G401 (cell line): ENCODE results near the gene SCAPER. TPM values are rescaled to one million over a fixed set of nuclear protein-coding genes. Genes with fewer than 3 reads are reported as not detected.
"Not testable (repeated sequence)": the region's sequence is repeated elsewhere in the genome, so short reads cannot be mapped to it uniquely, and the experiment has no call there.

Experiments
- DNase-seq: peaks from one replicate; pipeline ENCODE4 v3.0.0-alpha.2; 2015; ENCODE audit warnings: low spot score
- in situ Hi-C: cut with HindIII; loops from 2 replicates; pipeline ENCODE4 v1.10.0; 2016; ENCODE audit warnings: low sequenced_read_pairs, mixed read lengths
- total RNA-seq: library from RNA; depleted of rRNA; stranded (reverse); fragments of >200 nt; shearing (Covaris generic); gene quantifications from 2 replicates; pipeline ENCODE4 v1.2.3, GENCODE V29; 2014

SCAPER gene
- total RNA-seq, 1 experiment from 2014 or later = 4.6 TPM

GRCh38 chr15:76802411-76802810, 102.7 kb downstream of the SCAPER start:
- in situ Hi-C loops = no loop called here
- DNase-seq = no peak

GRCh38 chr15:76799760-76800159, 105.4 kb downstream of the SCAPER start:
- in situ Hi-C loops = no loop called here

GRCh38 chr15:76795217-76795616, 109.9 kb downstream of the SCAPER start:
- no peak for DNase-seq
- in situ Hi-C loops = no loop called here

More at GRCh38 chr15:76799760-76800159, 105.4 kb downstream of the SCAPER start:
- DNase-seq = no peak

GRCh38 chr15:76793162-76793561, 112.0 kb downstream of the SCAPER start:
- in situ Hi-C loops = no loop called here
- no peak for DNase-seq

- in situ Hi-C loops = no loop called here
Measured at GRCh38 chr15:76791511-76791910, 113.6 kb downstream of the SCAPER start.

GRCh38 chr15:76787273-76787672, 117.9 kb downstream of the SCAPER start:
- in situ Hi-C loops = no loop called here

More at GRCh38 chr15:76791511-76791910, 113.6 kb downstream of the SCAPER start:
- DNase-seq = no peak

GRCh38 chr15:76776969-76777368, 128.2 kb downstream of the SCAPER start:
- DNase-seq = no peak
- in situ Hi-C loops = no loop called here

More at GRCh38 chr15:76787273-76787672, 117.9 kb downstream of the SCAPER start:
- DNase-seq = no peak

- DNase-seq = no peak
- in situ Hi-C loops = no loop called here
Measured at GRCh38 chr15:76776480-76776879, 128.7 kb downstream of the SCAPER start.

- in situ Hi-C loops = no loop called here
- DNase-seq = no peak
Measured at GRCh38 chr15:76773234-76773633, 131.9 kb downstream of the SCAPER start.

GRCh38 chr15:76772776-76773175, 132.4 kb downstream of the SCAPER start:
- no peak for DNase-seq
- in situ Hi-C loops = no loop called here

- no peak for DNase-seq
- in situ Hi-C loops = no loop called here
Measured at GRCh38 chr15:76764004-76764403, 141.1 kb downstream of the SCAPER start.

- in situ Hi-C loops = no loop called here
- no peak for DNase-seq
Measured at GRCh38 chr15:76763554-76763953, 141.6 kb downstream of the SCAPER start.

GRCh38 chr15:76756381-76756780, 148.8 kb downstream of the SCAPER start:
- DNase-seq = no peak
- in situ Hi-C loops = no loop called here

GRCh38 chr15:76753771-76754170, 151.4 kb downstream of the SCAPER start:
- DNase-seq = no peak
- in situ Hi-C loops = no loop called here

- in situ Hi-C loops = no loop called here
- DNase-seq = no peak
Measured at GRCh38 chr15:76753131-76753530, 152.0 kb downstream of the SCAPER start.

- no peak for DNase-seq
- in situ Hi-C loops = no loop called here
Measured at GRCh38 chr15:76752549-76752948, 152.6 kb downstream of the SCAPER start.

GRCh38 chr15:76737573-76737972, 167.6 kb downstream of the SCAPER start:
- in situ Hi-C loops = no loop called here

GRCh38 chr15:76732321-76732720, 172.8 kb downstream of the SCAPER start:
- DNase-seq, in situ Hi-C loops: not testable (repeated sequence)

More at GRCh38 chr15:76737573-76737972, 167.6 kb downstream of the SCAPER start:
- no peak for DNase-seq

GRCh38 chr15:76730262-76730661, 174.9 kb downstream of the SCAPER start:
- no peak for DNase-seq
- in situ Hi-C loops = no loop called here

- no peak for DNase-seq
- in situ Hi-C loops = no loop called here
Measured at GRCh38 chr15:76718863-76719262, 186.3 kb downstream of the SCAPER start.

- DNase-seq = no peak
- in situ Hi-C loops = no loop called here
Measured at GRCh38 chr15:76714950-76715349, 190.2 kb downstream of the SCAPER start.

- in situ Hi-C loops = no loop called here
- no peak for DNase-seq
Measured at GRCh38 chr15:76711351-76711827, 193.8 kb downstream of the SCAPER start.
